HepG2 (cell line): Measurements from ENCODE around the gene TMEM63C. TPM values are rescaled to one million over a fixed set of nuclear protein-coding genes. Genes with fewer than 3 reads are reported as not detected.

ENCODE experiments used
- ATAC-seq: fragments of 200-7000 bp; cut with Tn5 transposase; 3 replicates; pipeline ENCODE4 v1.9.1; 2020; ENCODE audit warnings: mild to moderate bottlenecking, moderate library complexity
- BruUV-seq: library from RNA; stranded (reverse); fragments of 400-500 nt; replicated peaks from 2 replicates; lab custom pipeline; 2021; lab: Mats Ljungman, UMichigan
- CTCF ChIA-PET: fragments of 300-600 bp; formaldehyde crosslinking; extraction: SDS; loops from one replicate; lab custom pipeline; 2021; ENCODE audit warnings: low total read pairs, inconsistent platforms, low intra/inter-chr PET ratio; lab: Yijun Ruan, JAX
- POLR2A ChIA-PET: fragments of 350-600 bp; sonication (Branson Sonifier 250); formaldehyde crosslinking; loops from one replicate; lab custom pipeline; 2020; ENCODE audit warnings: antibody characterized with exemption, inconsistent platforms; lab: Yijun Ruan, JAX
- DNase-seq: peaks from one replicate; pipeline ENCODE4 v3.0.0-alpha.2; 2015; ENCODE audit warnings: low spot score
- FAIRE-seq: peaks from 3 replicates; lab custom pipeline; 2011; peaks lifted over from hg19 to GRCh38; lab: Jason Lieb, UNC
- H2AFZ ChIP-seq: one replicate; pipeline ENCODE4 v1.6.1; 2011; ENCODE audit warnings: low read length, inconsistent platforms
- H3K27ac ChIP-seq: fragments of 300-600 bp; 3 replicates; pipeline ENCODE4 v1.8.0; 2011; ENCODE audit warnings: mixed run types, mild to moderate bottlenecking, mixed read lengths, low read length, inconsistent platforms; ENCODE audit not compliant: insufficient read depth; ENCODE audit errors: extremely low read length
- H3K27me3 ChIP-seq, 2 experiments: fragments of 200-600 bp in 1 of 2; 2 replicates in 1 of 2; 3 replicates in 1 of 2; pipeline versions ENCODE4 v1.6.0 to v1.8.0; 2011; ENCODE audit warnings: low read length in 2 of 2, mild to moderate bottlenecking in 2 of 2, moderate library complexity in 2 of 2, inconsistent platforms in 1 of 2; ENCODE audit not compliant: insufficient read depth in 2 of 2, control insufficient read depth in 1 of 2
- H3K36me3 ChIP-seq, 2 experiments: fragments of 200-600 bp in 1 of 2; replicated peaks in 1 of 2; 2 replicates in 1 of 2; 3 replicates in 1 of 2; pipeline versions ENCODE4 v1.5.1 to v1.8.0; 2011; ENCODE audit warnings: low read length in 2 of 2, inconsistent platforms in 1 of 2; ENCODE audit not compliant: insufficient read depth in 2 of 2, control insufficient read depth in 1 of 2
- H3K4me1 ChIP-seq: 2 replicates; pipeline ENCODE4 v1.5.1; 2012; ENCODE audit warnings: low read length, inconsistent platforms; ENCODE audit not compliant: insufficient read depth
- H3K4me2 ChIP-seq: 2 replicates; pipeline ENCODE4 v1.6.0; 2011; ENCODE audit warnings: low read depth, low read length, inconsistent platforms
- H3K4me3 ChIP-seq, 3 experiments: fragments of 200-600 bp in 1 of 3; sonication (generic), shearing (Covaris generic) in 1 of 3; replicated peaks in 1 of 3; 2 replicates each; pipeline ENCODE4 v1.5.1; 2011 to 2016; ENCODE audit warnings: low read length in 3 of 3, inconsistent platforms in 2 of 3, low read depth in 2 of 3, mild to moderate bottlenecking in 2 of 3, control low read depth in 1 of 3, mixed read lengths in 1 of 3; ENCODE audit not compliant: insufficient read depth in 1 of 3
- H3K79me2 ChIP-seq: one replicate; pipeline ENCODE4 v1.6.1; 2011; ENCODE audit warnings: low read length, inconsistent platforms; ENCODE audit not compliant: insufficient read depth
- H3K9ac ChIP-seq: 2 replicates; pipeline ENCODE4 v1.6.0; 2011; ENCODE audit warnings: mild to moderate bottlenecking, low read depth, low read length, inconsistent platforms; ENCODE audit not compliant: insufficient read depth
- H3K9me3 ChIP-seq: 2 replicates; pipeline ENCODE4 v1.5.1; 2012; ENCODE audit warnings: mild to moderate bottlenecking, low read length
- H4K20me1 ChIP-seq: 2 replicates; pipeline ENCODE4 v1.6.0; 2011; ENCODE audit warnings: inconsistent platforms, mild to moderate bottlenecking, low read length, moderate library complexity; ENCODE audit not compliant: insufficient read depth
- ELF4 ChIP-seq: sonication (generic); formaldehyde crosslinking; IDR thresholded peaks from 2 replicates; pipeline ENCODE4 v1.5.0; 2020; ENCODE audit warnings: missing genetic modification reagents, mild to moderate bottlenecking, moderate library complexity, borderline replicate concordance
- LCORL ChIP-seq, 2 experiments: fragments of 450-650 bp in 1 of 2; sonication (generic) in 1 of 2; formaldehyde crosslinking in 1 of 2; IDR thresholded peaks; 2 replicates each; pipeline versions ENCODE4 v1.5.0 to v1.6.1; 2017 to 2020; ENCODE audit warnings: antibody characterized with exemption in 1 of 2, missing genetic modification reagents in 1 of 2
- SCMH1 ChIP-seq: sonication (generic); formaldehyde crosslinking; IDR thresholded peaks from 2 replicates; pipeline ENCODE4 v1.9.0; 2021; ENCODE audit warnings: missing genetic modification reagents, mild to moderate bottlenecking, borderline replicate concordance
- ZNF564 ChIP-seq: sonication (generic); formaldehyde crosslinking; IDR thresholded peaks from 2 replicates; pipeline ENCODE4 v1.8.1; 2023; ENCODE audit warnings: mild to moderate bottlenecking, missing genetic modification reagents
- ZNF652 ChIP-seq: IDR thresholded peaks from 2 replicates; pipeline ENCODE4 v1.6.1; 2016; ENCODE audit warnings: low read depth, borderline replicate concordance
- ZNF746 ChIP-seq: sonication (generic); formaldehyde crosslinking; IDR thresholded peaks from 2 replicates; pipeline ENCODE4 v1.8.0; 2022; ENCODE audit warnings: mild to moderate bottlenecking, missing genetic modification reagents
- WGBS: methylation state at CpG from one replicate; pipeline ENCODE4 v1.1.6; 2017; ENCODE audit warnings: low lambda C conversion rate; 5-methylcytosine and 5-hydroxymethylcytosine counted together
- in situ Hi-C: cut with HindIII; loops from 2 replicates; pipeline ENCODE4 v1.10.0; 2017; ENCODE audit warnings: low pct_unique_long_range_greater_than_20kb; ENCODE audit not compliant: extremely low pct_ligation_motif_present
- intact Hi-C: fragments of 100-400 bp; cut with micrococcal nuclease; formaldehyde crosslinking; loops from one replicate; pipeline ENCODE4 v1.10.0; 2022; ENCODE audit not compliant: unreplicated experiment
- polyA plus RNA-seq, 8 experiments: library from polyadenylated mRNA; depleted of rRNA in 3 of 8; stranded (reverse) in 7 of 8; unstranded in 1 of 8; fragments of >200 nt; fragmentation: Illumina TruSeq in 4 of 8; extraction: Trizol in 4 of 8; gene quantifications; 2 replicates each; pipeline versions ENCODE4 v1.2.1 to v1.2.3, GENCODE V29; 2011 to 2016; ENCODE audit warnings: low read depth in 4 of 8, missing spikeins in 1 of 8, mixed read lengths in 1 of 8; ENCODE audit not compliant: insufficient read depth in 1 of 8
- total RNA-seq, 5 experiments: library from RNA; depleted of rRNA; stranded (reverse); fragments of >200 nt; fragmentation: Illumina TruSeq; extraction: Trizol; gene quantifications; 2 replicates each; pipeline ENCODE4 v1.2.3, GENCODE V29; 2016; ENCODE audit warnings: low read depth in 1 of 5

Gene TMEM63C
- total and polyA plus RNA-seq, 2 of the 13 experiments (the other 11 are each of a cell fraction or from before 2014, with no cell fraction given), result 0.17 to 0.27 TPM

GRCh38 chr14:77290705-77291104, 109.1 kb downstream of the TMEM63C start:
- in situ Hi-C loops (no loop called here), intact Hi-C loops (no loop called here)
- TF ChIP-seq ELF4 (CRISPR knock-in tag) (no peak), ZNF746 (CRISPR knock-in tag) (no peak), SCMH1 (CRISPR knock-in tag) (no peak)
- CTCF ChIA-PET, result no interaction called here
- no peaks in the 10 kb centered on the region for H3K27me3 ChIP-seq
- no peaks in the 10 kb centered on the region for H3K79me2 ChIP-seq
- no peaks in the 10 kb centered on the region for H3K4me1 ChIP-seq
- H3K4me2 ChIP-seq, result no peak overlapping the region
- H3K9me3 ChIP-seq, result no peaks in the 10 kb centered on the region
- 93% methylated on average over 2 of the region's 4 CpGs for WGBS
- H3K4me3 ChIP-seq, result no peak overlapping the region
- no peak overlapping the region for H3K9ac ChIP-seq
- peaks cover 9 to 28% of the 10 kb centered on the region in 2 experiments; a peak in 4 of 5 replicates for H3K36me3 ChIP-seq
- ATAC-seq (peak; percentile 60; the same call in 2 of the 3 replicates), FAIRE-seq (no peak), DNase-seq (no peak)
- H2AFZ ChIP-seq, result no peak overlapping the region
- POLR2A ChIA-PET, result no interaction called here
- H4K20me1 ChIP-seq, result no peaks in the 10 kb centered on the region
- no TSS peak for BruUV-seq
- no peak overlapping the region for H3K27ac ChIP-seq

- no peaks in the 10 kb centered on the region for H4K20me1 ChIP-seq
- FAIRE-seq (no peak), DNase-seq (no peak), ATAC-seq (no peak)
- intact Hi-C loops, result no loop called here
- H3K27ac ChIP-seq, result no peak overlapping the region
- H2AFZ ChIP-seq, result no peak overlapping the region
- H3K27me3 ChIP-seq, result no peaks in the 10 kb centered on the region
- H3K79me2 ChIP-seq, result no peaks in the 10 kb centered on the region
- H3K4me3 ChIP-seq, result no peak overlapping the region
- H3K4me2 ChIP-seq, result no peak overlapping the region
- H3K36me3 ChIP-seq, result peaks cover 10 to 26% of the 10 kb centered on the region in 2 experiments; a peak in 4 of 5 replicates
- in situ Hi-C loops, result no loop called here
- no TSS peak for BruUV-seq
- TF ChIP-seq ZNF652 (no peak), ZNF564 (no peak), LCORL (IDR thresholded peaks at IDR 0.05) (peak; percentile 91), LCORL (CRISPR knock-in tag; IDR thresholded peaks at IDR 0.05) (no peak)
- TF ChIP-seq, all 625 proteins: peak for 1
- H3K9ac ChIP-seq, result no peak overlapping the region
- no peaks in the 10 kb centered on the region for H3K9me3 ChIP-seq
- no peaks in the 10 kb centered on the region for H3K4me1 ChIP-seq
- ChIA-PET CTCF (no interaction called here), POLR2A (no interaction called here)
- 99% methylated on average over 8 of the region's 13 CpGs for WGBS
These were observed 114.6 kb downstream of the TMEM63C start for GRCh38 chr14:77296155-77296554.
